GM19372 (cell line): ENCODE data around the gene KAT6B.
"Not testable (repeated sequence)": the region's sequence is repeated elsewhere in the genome, so short reads cannot be mapped to it uniquely, and the experiment has no call there.

Experiments used
- ATAC-seq: cut with Tn5 transposase; IDR thresholded peaks from one replicate; pipeline ENCODE4 v1.9.1; 2021; ENCODE audit warnings: mild to moderate bottlenecking, low read depth, moderate library complexity; ENCODE audit not compliant: unreplicated experiment

Gene KAT6B

GRCh38 chr10:75055896-75056406, 229.6 kb downstream of the KAT6B start:
- ATAC-seq: not testable (repeated sequence)

- no peak for ATAC-seq
Measured at GRCh38 chr10:75057680-75058079, 231.3 kb downstream of the KAT6B start.

- ATAC-seq: no peak
Measured at GRCh38 chr10:75058161-75058560, 231.8 kb downstream of the KAT6B start.

- no peak for ATAC-seq
Measured at GRCh38 chr10:75061709-75062505, 235.5 kb downstream of the KAT6B start.

GRCh38 chr10:75062506-75063299, 236.3 kb downstream of the KAT6B start:
- no peak for ATAC-seq

GRCh38 chr10:75063461-75064230, 237.2 kb downstream of the KAT6B start:
- no peak for ATAC-seq

GRCh38 chr10:75065076-75065475, 238.7 kb downstream of the KAT6B start:
- no peak for ATAC-seq

GRCh38 chr10:75066271-75066670, 239.9 kb downstream of the KAT6B start:
- no peak for ATAC-seq

- no peak for ATAC-seq
Measured at GRCh38 chr10:75067272-75067671, 240.9 kb downstream of the KAT6B start.

- no peak for ATAC-seq
Measured at GRCh38 chr10:75068523-75068922, 242.1 kb downstream of the KAT6B start.

- no peak for ATAC-seq
Measured at GRCh38 chr10:75070476-75070875, 244.1 kb downstream of the KAT6B start.

GRCh38 chr10:75070961-75071428, 244.6 kb downstream of the KAT6B start:
- ATAC-seq: no peak

GRCh38 chr10:75071756-75072155, 245.4 kb downstream of the KAT6B start:
- ATAC-seq: no peak

- ATAC-seq: no peak
Measured at GRCh38 chr10:75072727-75073126, 246.3 kb downstream of the KAT6B start.

- ATAC-seq: no peak
Measured at GRCh38 chr10:75073442-75073841, 247.0 kb downstream of the KAT6B start.

- no peak for ATAC-seq
Measured at GRCh38 chr10:75074711-75075445, 248.5 kb downstream of the KAT6B start.

- no peak for ATAC-seq
Measured at GRCh38 chr10:75076348-75076747, 249.9 kb downstream of the KAT6B start.

GRCh38 chr10:75079436-75080083, 253.2 kb downstream of the KAT6B start:
- ATAC-seq: no peak

- ATAC-seq: no peak
Measured at GRCh38 chr10:75080554-75080953, 254.2 kb downstream of the KAT6B start.
